HG02571 (cell line): ENCODE data around the gene GNB3.
"Not testable (repeated sequence)": the region's sequence is repeated elsewhere in the genome, so short reads cannot be mapped to it uniquely, and the experiment has no call there.

Source experiments
- ATAC-seq: cut with Tn5 transposase; IDR thresholded peaks from one replicate; pipeline ENCODE4 v1.9.1; 2021; ENCODE audit warnings: mild to moderate bottlenecking, moderate library complexity; ENCODE audit not compliant: unreplicated experiment

Gene GNB3

DNA sequence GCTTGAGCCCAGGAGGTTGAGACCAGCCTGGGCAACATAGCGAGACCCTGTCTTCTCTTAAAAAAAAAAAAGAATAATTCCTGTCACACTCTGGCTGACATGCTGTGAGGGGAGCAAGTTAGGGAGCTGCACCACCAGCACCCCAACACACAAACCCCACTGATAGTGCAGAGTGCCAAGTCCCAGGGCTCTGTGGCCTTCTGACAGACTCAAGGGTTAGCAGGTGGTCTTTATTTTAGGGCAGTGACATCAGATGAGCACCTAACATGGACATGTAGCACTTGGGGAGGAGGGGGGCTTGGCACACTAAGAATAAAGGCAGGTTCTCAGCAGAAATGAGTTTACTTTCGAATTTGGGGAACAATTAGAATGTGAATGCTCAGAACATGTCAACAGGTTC is 18.1 kb downstream of the GNB3 start:
- no peak for ATAC-seq

DNA sequence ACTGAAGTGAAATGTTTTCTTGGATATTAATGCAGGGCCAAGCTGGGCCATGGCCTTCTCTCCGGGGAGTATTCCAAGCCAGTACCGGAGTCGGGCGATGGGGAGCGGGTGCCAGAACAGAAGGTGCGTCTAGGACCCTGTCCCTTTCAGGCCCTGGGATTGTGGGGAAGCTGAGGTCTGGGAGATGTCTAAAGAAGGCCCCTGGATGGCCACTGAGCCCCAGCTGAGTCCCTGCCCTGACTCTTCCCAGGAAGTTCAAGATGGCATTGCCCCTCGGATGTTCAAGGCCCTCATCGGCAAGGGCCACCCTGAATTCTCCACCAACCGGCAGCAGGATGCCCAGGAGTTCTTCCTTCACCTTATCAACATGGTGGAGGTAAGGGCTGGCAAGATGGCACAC is 19.4 kb downstream of the GNB3 start:
- ATAC-seq = no peak

DNA sequence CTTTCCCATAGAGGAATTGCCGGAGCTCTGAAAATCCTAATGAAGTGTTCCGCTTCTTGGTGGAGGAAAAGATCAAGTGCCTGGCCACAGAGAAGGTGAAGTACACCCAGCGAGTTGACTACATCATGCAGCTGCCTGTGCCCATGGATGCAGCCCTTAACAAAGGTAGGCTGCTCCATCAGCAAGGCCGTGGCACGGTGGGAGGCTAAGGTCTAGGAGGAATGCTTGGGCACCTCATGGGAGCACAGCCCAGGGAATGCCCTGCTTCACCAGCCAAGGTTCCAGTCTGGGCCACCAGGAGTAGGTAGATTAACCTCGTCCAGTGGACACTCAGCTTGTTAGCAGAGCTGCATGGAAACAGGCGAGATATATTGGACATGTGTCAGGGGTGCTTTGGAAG is 20.2 kb downstream of the GNB3 start:
- ATAC-seq = no peak

DNA sequence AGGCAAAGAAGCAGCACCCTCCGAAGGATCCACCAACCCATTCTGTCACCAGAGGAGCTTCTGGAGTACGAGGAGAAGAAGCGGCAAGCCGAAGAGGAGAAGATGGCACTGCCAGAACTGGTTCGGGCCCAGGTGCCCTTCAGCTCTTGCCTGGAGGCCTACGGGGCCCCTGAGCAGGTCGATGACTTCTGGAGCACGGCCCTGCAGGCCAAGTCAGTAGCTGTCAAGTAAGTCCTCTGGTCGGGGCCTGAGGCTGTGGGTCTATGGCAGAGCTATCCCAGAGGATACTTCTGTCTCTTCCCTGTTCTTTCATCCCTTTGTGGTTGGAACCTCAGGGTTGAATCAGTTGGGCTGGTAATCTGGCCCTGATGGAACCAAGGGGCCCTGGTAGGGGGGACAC is 20.7 kb downstream of the GNB3 start:
- ATAC-seq = no peak

DNA sequence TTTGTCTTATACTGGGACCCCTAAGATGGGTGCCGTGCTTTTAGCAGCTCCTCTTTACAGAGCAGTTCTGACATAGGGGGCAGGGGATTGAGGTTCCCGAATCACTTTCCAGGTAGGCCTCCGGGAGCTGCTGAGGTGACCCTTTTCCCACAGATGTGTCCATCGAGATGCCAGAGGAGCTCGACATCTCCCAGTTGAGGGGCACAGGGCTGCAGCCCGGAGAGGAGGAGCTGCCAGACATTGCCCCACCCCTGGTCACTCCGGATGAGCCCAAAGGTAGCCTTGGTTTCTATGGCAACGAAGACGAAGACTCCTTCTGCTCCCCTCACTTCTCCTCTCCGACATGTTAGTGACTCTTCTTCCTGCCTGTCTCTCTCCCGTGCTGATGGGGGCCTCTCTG is 22.3 kb downstream of the GNB3 start:
- ATAC-seq = no peak

DNA sequence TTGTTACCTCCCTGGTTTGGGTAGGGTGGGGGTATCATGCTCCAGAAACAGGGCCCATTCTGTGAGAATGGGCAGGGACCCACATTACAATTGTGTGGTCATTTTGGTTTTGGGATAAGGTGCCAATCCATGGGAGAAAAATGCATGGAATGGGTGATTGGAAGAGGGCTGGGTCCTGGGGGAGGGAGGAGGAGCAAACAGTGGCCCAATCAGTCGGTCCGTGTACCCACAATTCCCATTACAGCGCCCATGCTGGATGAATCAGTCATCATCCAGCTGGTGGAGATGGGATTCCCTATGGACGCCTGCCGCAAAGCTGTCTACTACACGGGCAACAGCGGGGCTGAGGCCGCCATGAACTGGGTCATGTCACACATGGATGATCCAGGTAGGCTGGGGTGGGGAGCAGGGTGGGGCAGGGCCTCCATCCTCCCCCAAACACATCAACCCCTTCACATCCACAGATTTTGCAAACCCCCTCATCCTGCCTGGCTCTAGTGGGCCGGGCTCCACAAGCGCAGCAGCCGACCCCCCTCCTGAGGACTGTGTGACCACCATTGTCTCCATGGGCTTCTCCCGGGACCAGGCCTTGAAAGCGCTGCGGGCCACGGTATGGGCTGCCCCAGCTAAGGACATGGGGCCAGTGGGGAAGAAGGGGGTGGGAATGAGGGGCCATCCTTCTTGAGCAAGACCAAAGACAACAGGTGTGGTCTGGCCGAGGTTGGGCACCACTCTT is 23.0 kb downstream of the GNB3 start:
- ATAC-seq = no peak

DNA sequence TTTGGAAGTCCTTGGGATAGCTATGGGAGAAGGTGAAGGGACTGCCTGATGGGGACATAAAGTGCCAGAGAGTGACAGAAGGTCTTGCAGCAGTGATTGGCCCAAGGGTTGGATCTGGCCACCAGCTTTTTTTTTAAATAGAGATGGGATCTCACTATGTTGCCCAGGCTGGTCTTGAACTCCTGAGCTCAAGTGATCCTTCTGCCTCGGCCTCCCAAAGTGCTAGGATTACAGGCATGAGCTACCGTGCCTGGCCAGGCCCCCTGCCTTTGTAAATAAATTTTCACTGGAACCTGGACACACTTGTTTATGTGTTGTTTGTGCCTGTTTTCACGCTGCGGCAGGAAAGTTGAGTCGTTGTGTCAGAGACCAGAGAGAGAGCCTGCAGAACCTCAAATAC is 24.6 kb downstream of the GNB3 start:
- not testable (repeated sequence) for ATAC-seq

DNA sequence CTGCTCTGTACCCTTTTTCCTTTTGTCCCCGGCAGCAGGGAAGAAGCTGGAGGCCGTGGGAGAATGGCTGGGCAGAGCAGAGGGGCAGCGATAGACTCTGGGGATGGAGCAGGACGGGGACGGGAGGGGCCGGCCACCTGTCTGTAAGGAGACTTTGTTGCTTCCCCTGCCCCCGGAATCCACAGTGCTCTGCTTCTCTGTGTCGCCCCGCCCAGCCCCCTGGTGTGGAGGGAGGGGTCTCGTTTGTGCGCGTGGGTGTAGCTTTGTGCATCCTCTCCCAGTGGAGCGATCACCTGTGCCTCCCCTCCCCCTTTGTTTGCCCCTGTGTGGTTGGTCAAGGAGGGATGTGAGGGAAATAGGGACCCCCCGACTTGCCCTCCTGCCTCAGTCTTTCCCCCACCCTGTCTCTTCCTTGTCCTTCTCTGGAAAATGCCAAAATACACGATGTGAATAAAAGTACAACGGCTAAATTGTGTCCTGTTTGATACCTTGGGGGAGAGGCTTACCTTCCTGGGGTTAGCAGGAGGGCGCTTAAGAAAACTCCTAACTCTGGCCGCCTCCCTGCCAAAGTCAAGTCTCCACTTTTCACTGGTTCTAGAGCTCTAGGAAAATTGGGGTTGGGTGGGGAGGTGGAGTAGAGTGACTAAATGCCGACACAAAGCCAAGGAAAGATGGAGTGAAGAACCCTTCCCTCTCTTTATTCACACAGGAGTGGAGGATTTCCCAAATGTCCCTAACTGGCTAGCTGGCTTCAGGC is 25.6 kb downstream of the GNB3 start:
- ATAC-seq = no peak

DNA sequence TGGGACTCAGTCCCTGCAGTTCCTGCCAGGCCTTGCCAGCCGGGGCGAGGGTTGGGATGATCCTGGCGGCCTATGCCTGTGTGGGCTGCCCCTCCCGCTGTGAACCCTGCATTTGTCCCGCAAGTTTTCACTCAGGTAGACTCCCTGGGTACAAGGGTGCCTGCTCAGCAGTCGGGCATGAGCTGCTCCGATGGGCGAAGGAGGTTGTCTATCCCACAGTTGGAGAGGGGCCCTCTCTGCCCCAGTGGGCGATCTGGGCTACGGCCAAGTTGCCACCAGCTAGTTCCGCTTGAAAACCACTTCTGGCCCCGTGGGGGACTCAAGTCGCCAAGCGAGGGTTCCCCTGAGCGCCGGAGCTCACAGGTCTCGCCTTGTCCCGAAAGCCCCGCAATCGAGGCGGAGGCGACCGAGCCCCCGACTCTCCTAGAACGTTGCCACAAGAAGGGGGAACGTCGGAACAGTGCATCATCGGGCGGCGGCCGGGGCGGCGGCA is 26.2 kb downstream of the GNB3 start:
- peak; percentile 13 for ATAC-seq

DNA sequence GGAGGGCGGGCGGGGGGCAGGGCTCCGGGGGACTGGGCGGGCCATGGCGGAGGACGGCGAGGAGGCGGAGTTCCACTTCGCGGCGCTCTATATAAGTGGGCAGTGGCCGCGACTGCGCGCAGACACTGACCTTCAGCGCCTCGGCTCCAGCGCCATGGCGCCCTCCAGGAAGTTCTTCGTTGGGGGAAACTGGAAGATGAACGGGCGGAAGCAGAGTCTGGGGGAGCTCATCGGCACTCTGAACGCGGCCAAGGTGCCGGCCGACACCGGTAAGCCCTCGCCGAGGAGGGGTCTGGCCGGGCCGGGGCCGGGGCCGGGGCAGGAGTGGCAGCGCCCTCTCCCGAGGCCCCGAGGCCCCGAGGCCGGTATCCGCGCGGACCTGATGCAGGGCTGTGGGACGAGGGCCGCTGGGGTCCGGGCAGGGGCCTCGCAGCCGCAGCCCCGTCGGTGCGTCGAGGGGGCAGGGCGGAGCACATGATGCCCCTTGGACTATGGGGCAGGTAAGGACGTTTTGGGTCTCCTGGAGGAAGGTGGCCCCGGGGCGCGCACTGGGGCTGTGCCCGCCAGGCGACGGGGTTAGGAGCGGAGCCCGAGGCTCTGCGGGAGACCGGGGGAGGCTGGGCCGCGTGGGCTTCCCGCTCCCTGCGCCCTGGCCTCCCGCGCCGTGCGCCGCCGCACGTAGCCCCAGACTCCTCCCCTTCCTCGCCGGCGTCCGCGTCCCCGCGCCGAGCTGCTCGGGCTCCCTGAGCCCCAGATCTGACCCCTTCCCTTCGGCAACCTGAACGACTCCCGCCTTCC is 26.9 kb downstream of the GNB3 start, which contains the start of gene TPI1:
TSS of gene TPI1 (plus strand) at position 119 of the 798 bp plus-strand sequence. CDS start at position 155, 36 bp downstream.
- peak; percentile 61 for ATAC-seq

DNA sequence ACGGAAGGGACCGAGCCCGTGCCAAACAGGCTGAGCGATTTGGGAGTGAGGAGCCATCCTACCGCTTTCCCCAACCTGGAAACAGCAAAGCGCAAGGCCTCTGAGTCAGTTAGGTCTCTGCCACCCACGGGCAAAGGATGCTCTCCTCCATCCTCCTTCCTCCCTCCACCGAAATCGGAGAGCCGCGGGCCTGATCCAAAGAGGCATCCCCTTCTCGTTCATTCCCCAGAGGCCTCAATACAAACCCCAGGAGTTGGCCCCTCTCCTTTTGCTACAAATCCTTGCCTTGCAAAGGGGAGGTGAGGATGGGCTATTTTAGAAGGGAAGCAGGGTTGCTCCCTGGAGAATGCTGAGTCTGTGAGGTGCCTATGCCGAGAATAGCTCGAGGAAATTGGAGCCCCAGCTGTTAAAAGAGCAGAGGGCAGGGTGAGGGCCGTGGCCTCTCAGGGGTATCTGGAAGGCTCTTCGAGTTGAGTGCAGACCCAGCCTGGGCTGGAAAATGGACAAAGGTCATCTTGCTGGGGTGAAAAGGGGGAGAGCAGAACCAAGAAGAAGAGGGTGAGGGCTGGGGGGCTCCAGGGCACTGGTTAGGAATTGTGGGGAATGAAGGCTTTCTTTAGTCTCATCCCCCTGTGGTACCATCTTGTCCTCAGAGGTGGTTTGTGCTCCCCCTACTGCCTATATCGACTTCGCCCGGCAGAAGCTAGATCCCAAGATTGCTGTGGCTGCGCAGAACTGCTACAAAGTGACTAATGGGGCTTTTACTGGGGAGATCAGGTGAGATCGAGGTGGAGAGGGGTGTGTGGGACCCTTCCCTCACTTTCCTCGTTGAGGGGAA is 27.7 kb downstream of the GNB3 start:
- ATAC-seq = no peak

DNA sequence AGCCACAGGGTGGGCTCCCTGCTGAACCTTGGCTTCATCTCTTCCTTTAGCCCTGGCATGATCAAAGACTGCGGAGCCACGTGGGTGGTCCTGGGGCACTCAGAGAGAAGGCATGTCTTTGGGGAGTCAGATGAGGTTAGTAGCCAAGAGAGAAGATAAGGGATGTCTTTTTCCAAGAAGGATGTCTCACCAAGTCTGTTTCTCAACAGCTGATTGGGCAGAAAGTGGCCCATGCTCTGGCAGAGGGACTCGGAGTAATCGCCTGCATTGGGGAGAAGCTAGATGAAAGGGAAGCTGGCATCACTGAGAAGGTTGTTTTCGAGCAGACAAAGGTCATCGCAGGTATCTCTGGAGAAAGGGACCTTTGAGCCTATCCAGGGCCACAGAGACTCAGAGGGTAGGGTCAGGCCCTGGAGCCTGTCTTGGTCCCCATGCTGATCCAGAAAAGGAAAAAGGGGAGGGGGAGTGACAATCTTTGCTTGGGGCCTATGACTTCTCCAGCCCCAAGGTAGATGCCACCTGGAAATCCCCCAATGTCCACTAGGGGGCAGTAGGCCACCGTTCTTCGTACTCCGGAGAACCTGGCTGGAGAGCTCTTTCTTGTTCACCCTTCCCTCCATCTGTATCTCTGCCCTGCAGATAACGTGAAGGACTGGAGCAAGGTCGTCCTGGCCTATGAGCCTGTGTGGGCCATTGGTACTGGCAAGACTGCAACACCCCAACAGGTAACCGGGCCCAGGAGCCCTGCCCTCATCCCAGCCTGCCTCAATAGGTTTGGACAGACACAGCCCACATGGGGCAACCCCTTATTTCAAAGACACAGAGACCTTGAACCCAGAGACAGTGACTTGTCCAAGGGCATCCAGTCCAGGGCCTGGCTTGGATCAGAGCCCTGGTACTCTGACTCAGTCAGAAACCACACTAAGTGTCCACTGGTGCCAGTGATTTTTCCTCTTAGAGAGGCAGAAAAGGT is 28.6 kb downstream of the GNB3 start:
- no peak for ATAC-seq

DNA sequence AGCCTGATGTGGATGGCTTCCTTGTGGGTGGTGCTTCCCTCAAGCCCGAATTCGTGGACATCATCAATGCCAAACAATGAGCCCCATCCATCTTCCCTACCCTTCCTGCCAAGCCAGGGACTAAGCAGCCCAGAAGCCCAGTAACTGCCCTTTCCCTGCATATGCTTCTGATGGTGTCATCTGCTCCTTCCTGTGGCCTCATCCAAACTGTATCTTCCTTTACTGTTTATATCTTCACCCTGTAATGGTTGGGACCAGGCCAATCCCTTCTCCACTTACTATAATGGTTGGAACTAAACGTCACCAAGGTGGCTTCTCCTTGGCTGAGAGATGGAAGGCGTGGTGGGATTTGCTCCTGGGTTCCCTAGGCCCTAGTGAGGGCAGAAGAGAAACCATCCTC is 29.6 kb downstream of the GNB3 start:
- ATAC-seq = not testable (repeated sequence)

DNA sequence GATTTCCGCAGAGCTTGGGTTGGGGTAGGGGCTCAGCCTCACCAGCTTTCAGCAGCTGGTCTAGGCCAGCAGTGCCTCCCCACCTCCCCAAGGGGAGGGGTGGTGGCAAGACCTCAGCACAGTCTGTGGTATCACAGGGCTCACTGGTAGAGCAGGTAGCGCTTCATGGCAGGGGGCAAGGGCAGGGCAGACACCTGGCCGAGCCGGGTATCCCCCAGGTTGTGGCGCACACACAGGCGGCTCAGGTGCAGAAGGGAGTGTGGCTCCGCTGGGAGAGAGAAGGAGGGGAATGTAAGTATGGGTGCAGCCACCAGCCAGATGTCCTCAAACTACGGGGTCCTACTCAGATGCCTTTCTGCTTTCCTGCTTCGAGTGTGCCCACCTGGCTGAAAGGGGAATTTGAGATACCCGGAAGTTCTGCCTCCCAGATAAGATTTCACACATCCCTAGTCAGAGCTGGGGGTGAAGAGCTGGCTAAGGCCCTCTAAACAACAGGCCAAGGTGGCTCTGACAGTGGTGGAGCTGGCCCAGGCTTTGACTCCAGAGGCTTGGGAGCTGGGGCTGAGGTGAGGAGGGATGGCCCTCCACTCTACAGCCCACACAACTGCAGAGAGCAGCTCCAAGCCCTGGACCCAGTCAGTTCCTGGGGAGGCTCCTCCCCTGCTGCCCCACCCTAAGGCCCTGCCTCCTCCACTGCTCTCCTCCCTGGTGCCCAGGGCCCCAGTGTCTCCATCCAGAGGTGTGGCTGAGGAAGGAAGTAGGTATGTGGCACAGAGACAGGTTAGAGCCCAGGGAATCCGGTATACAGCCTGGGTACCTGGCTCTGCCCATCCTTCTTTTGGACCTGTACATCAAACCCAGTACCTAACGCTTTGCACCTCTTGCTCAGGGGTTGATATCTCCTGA is 30.6 kb downstream of the GNB3 start:
- no peak for ATAC-seq

DNA sequence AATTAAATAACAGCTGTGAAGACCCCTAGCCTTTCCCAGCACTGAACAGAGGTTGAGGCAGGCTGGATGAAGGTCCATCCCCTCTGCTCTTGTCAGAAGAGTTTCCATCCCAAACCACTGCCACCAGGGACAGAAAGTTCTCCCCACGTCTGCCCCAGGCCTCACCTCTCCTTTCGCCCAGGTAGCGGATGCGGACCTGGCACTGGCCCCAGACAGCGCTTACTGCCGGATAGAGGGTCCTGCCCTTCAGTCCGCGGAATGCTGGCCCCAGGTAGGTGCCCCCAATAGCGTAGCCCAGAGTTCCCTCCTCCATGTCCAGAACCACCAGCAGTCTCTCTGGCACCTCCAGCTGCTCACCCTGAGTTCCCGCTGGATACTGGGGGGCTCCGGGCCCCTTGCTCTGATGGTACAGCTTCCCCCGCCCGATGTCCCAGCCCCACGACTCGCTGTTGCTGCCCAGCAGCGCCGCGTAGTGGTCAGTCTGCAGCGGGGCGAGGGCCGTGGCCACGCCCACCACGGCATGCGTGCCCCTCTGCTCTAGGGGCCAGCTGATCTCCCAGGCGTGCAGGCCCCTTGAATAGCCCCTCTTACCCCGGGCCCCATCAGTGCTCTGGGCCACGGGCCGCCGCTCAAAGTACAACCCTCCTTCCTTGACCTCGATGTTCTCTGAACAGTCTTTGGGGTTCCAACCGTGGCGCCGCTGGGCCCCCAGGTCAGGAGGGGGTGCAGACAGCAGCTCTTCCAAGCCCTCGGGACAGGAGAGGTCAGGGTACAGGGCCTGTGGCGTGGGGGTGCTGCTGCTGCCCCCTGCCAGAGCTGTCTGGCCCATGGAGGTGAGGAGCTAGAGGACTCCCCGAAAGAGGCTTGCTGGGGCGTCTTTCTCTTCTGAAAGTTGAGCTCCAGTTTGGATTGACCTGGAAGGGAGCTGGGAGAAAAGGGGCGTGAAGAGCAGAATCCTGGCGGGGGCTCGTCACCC is 31.6 kb downstream of the GNB3 start:
- ATAC-seq = peak; percentile 25

DNA sequence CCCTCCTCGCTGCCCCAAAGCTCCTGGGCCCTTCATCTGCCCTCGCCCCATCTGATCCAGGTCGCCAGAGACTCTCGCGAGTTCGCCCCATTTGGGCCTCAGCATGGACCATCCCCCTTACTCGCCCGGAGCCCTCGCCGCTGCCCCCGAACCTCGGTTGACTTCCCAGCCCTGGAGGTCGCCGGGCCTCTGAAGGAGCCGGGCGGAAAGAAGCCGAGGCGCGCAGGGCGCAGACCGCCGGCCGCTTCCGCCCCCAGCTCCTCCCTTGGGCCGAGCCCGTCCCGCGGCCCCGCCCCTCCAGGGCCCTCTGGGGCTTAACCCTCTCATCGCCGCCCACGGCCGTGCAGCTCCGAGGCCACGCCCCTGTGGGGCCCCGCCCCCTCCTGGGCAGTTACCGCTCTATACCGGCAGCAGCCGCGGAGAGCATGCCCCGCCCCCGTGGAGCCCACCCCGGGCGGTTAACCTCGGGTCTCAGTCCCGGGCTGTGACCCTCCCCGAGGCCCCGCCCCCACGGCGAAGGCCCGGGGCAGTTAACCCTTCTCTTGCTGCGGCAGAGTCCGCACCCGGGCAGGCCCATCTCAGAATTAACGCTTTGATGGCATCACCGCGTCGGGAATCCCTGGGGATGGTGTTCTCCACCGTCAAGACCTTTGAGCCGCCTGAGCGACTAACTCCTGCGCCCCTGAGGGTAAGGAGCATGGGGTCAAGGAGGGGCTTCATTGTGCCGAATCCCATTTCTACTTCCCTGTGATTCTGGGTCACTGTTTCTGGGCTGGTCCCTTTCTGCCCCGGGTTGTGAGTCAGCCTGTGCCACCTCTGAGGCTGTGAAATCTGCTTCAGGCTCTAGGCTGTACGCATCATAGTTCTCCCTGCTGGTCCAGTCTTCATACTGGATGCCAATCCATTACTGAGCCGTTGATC is 32.6 kb downstream of the GNB3 start, which contains the start of gene SPSB2:
TSS of gene SPSB2 (minus strand) at position 210 of the 921 bp plus-strand sequence. CDS start 402 bp downstream, outside the sequence.
- peak; percentile 67 for ATAC-seq
